GM20000 (cell line): ENCODE measurements around the gene ANKRD33B.

ENCODE experiments used
- DNase-seq: peaks from one replicate; pipeline ENCODE4 v3.0.0; 2012; ENCODE audit warnings: low spot score
- CTCF ChIP-seq: IDR thresholded peaks from 2 replicates; pipeline ENCODE4 v1.5.1; 2012; ENCODE audit warnings: mild to moderate bottlenecking, control low read depth; ENCODE audit errors: extremely low read depth, missing control alignments

The ANKRD33B gene

GRCh38 chr5:10530601-10531320, 33.1 kb upstream of the ANKRD33B start:
- DNase-seq: no peak
- no peak for TF ChIP-seq CTCF

DNA sequence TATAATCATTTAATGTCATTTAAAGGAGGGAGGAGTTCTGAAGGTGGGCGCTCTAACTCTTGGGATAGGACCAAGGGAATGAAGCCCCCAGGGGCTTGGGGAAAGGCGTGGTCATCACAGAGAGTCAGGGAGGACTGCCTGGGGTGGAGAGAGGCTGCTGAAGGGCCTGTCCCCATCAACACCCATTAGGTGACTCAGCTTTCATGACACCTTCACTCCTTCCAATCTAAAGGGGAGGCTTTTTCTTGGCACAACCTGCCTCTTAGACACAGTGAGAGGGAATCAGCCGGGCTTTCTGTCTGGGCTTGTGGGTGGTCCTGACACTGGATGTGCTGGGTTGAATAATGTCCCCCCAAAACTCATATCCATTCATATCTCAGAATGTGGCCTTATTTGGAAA, 31.4 kb upstream of the ANKRD33B start:
- TF ChIP-seq CTCF: no peak

GRCh38 chr5:10533226-10533625, 30.6 kb upstream of the ANKRD33B start:
- no peak for TF ChIP-seq CTCF

More for the DNA sequence above, 31.4 kb upstream of the ANKRD33B start:
- DNase-seq: no peak

DNA sequence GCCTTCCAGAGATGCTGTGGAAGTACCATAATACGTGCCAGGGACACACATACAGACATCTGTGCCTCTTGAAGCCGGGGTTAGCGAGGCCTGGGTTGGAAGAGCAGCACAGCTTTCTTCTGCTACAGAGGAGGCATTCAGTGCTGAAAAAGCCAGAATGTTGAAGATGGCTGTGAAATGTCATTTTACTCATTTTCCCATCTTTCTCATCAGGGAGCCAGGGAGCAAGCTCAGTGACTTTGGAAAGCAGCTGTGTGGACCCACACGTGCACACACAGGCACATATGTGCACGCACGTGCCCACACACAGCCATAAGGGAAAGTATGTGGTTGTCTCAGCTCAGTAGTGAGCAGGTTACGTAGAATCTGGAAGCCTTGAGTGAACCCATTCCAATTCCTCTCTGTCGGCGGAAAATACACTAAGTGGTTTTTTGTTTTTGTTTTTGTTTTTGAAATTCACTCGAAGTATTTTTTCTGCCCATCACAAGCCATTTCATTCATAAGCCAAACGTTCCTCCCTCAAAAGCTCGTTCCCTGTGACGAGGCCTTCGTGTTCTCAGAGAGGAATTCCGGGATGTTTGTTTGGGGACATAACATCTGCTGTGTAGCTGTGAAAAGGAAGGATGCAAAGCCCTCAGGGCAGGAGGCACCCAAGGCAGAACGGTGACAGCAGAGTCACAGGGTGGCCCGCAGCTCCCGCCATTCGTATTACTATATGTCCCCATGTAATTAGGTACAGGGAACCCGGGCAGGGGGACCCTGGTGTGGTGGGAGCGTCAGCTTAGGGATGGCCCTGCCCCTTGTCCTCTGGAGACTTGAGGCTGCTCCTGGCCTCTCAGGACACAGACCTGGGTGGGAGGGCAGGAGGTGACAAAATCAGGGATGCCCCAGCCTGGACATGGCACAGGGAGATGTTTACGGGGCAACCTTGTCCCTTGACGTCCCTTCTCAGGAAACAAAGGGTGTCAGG, 29.0 kb upstream of the ANKRD33B start:
- TF ChIP-seq CTCF: no peak

More at GRCh38 chr5:10533226-10533625, 30.6 kb upstream of the ANKRD33B start:
- DNase-seq: no peak

DNA sequence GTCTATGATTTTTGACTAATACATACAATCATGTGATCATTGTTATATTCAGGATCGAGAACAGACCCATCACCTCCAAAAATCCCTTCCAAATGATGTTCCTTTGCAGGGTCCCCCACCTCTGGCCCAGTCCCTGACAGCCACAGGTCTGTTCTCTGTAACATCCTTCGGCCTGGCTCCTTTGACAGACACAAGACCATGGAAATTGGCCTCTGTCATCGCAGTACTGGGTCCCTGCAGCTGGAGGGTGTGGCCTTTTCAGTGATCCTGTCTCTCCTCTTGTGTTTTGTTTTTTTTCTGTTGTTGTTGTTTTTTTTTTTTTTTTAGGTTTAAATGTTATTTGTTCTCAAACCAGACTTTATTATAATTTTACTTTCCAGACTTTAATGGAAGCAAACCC, 27.4 kb upstream of the ANKRD33B start:
- no peak for TF ChIP-seq CTCF

More for the DNA sequence above, 29.0 kb upstream of the ANKRD33B start:
- DNase-seq: no peak

DNA sequence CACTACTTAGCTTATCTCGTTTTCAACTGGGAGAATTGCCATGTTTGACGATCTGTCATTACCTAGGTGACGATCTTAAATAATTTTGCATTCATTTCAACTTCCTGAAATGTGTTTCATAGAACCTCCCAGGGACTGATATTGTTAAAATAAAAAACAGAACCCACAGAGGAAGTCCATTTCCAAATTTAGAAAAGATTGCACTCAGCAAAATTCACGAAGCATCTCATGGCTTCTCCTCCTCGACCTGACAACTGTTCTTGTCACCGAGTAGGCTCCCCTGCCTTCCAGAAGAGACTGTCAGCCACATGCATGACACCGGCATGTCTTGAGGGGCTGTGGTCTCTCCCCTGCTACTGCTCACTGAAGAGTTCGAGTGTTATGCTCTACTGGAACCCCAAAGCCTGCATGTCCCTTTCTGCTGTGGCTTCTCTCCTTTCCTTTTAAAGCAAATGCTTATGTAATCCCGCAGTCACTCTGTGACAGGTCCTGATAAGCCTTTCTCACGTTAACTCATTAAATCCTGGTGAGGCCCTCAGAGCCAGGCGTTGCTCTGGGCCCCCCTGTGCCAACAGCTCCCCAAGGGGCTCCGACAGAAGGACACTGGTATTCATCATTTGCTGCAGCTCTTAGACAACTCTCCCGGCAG, 26.8 kb upstream of the ANKRD33B start:
- DNase-seq: peak; percentile 51

More for the DNA sequence above, 27.4 kb upstream of the ANKRD33B start:
- no peak for DNase-seq

More for the DNA sequence above, 26.8 kb upstream of the ANKRD33B start:
- TF ChIP-seq CTCF: no peak
